Activated naive CD8-positive, alpha-beta T cell treated with anti-CD3 and anti-CD28 coated beads, Interleukin-2, amount 10 ng/mL, durations not matched to agents 7 days and 5 days (primary cell): ENCODE measurements around the gene KREMEN1. TPM values are rescaled to one million over a fixed set of nuclear protein-coding genes. Genes with fewer than 3 reads are reported as not detected.

Experiments
- ATAC-seq: fragments of 150-1000 bp; cut with Tn5 transposase; one replicate; pipeline ENCODE4 v1.10.0; 2021; ENCODE audit warnings: low read depth, moderate library complexity
- POLR2A ChIA-PET: fragments of 350-600 bp; sonication (Branson Sonifier 250); formaldehyde crosslinking; loops from one replicate; lab custom pipeline; 2021; ENCODE audit warnings: antibody characterized with exemption; lab: Charles Lee
- DNase-seq: peaks from one replicate; pipeline ENCODE4 v3.0.0; 2021
- H3K27ac Mint-ChIP-seq: one replicate; pipeline ENCODE4 v1.8.0; 2022; ENCODE audit warnings: mild to moderate bottlenecking, mixed read lengths
- H3K27me3 Mint-ChIP-seq: one replicate; pipeline ENCODE4 v1.8.0; 2022; ENCODE audit warnings: mild to moderate bottlenecking, moderate library complexity, mixed read lengths
- H3K36me3 Mint-ChIP-seq: one replicate; pipeline ENCODE4 v1.8.0; 2021; ENCODE audit warnings: mild to moderate bottlenecking, mixed read lengths
- H3K4me1 Mint-ChIP-seq: one replicate; pipeline ENCODE4 v1.8.0; 2021; ENCODE audit warnings: mixed read lengths
- H3K4me3 Mint-ChIP-seq: one replicate; pipeline ENCODE4 v1.8.0; 2022; ENCODE audit warnings: mild to moderate bottlenecking, moderate library complexity, mixed read lengths
- H3K9me3 Mint-ChIP-seq: one replicate; pipeline ENCODE4 v1.8.0; 2021; ENCODE audit warnings: mixed read lengths
- total RNA-seq, 2 experiments: library from RNA; stranded (reverse); gene quantifications; one replicate each; pipeline ENCODE4 v1.2.3, GENCODE V29; 2021

Gene KREMEN1
- total RNA-seq, 2 experiments from 2014 or later, result 0.19 to 0.26 TPM

DNA sequence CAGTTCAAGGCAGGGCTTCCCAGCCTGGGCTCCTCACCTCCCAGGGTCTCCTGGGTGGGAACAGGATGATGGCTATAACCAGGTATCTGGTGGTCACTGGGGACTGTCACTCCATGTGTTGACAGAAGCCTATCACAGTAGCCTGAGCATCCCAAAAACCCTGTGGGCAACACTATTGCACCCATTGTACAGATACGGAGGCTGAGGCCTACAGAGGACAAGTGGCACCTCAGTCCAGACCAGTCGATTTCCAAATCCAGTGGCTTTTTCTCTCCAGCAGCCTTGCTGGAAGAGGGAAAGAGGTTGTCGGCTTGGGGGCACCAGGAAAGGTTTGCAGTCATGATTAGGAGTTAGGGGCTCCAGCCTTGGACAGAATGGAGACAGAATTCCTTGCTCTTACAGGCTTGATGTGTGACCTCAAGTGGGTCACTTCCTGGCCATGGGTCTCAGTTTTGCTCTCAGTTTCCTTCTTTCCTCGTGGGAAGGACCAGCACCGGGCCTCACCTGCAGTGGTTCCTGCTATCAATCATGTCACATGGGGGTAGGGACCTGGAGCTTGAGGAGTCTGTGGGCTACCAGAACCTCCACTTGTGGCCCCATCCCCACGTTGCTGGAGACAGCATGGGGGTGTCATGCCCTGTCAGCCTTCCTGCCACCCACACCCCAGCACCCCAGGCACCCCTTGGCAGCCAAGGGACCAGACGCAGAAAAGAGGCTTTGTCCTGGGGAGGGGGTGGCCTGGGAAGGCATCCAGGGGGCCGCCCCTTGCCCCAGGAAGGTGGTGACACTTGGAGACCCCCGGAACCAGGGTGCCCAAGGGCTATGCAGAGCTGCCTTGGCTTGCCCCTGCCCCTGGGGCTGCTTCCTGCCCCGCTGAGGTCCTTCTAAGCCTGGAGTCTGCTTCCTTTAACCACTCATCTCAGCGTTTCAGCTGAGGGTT is 135.0 kb downstream of the KREMEN1 start:
- POLR2A ChIA-PET, result interaction anchor here (0.8 kb wide), 1 partner anchor 90 kb away, joined by 3 read pairs; no protein-coding TSS in a partner anchor
- no peak overlapping the region for H3K27ac Mint-ChIP-seq
- ATAC-seq, result no peak

DNA sequence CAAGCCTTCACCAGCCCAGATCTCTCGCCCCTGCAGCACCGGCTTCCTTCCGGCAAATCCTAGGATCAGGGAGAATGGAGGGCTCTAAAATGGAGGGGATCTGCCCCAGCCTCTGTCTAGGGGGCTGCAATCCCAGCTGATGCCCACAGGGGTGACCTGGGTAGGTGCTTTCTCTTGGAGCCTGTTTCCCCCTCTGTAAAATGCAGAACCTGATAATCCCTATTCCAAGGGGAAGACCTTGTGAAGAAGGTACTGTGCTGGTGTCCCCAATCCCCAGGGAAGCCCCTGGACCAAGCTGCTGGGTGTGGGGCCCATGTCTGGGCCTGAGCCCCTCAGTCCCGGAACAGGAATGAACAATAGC is 135.6 kb downstream of the KREMEN1 start:
- no peak for DNase-seq
- ATAC-seq, result no peak
- Mint-ChIP-seq H3K27ac (no peak overlapping the region), H3K4me3 (no peak overlapping the region), H3K4me1 (peaks cover 9% of the 10 kb centered on the region), H3K27me3 (peaks cover 42% of the 10 kb centered on the region), H3K9me3 (no peaks in the 10 kb centered on the region), H3K36me3 (no peaks in the 10 kb centered on the region)
- POLR2A ChIA-PET, result interaction anchor here (0.8 kb wide), 1 partner anchor 90 kb away, joined by 3 read pairs; no protein-coding TSS in a partner anchor

More for the DNA sequence above, 135.0 kb downstream of the KREMEN1 start:
- no peak for DNase-seq
- peaks cover 10% of the 10 kb centered on the region for H3K4me1 Mint-ChIP-seq
- no peak overlapping the region for H3K4me3 Mint-ChIP-seq
- H3K9me3 Mint-ChIP-seq, result no peaks in the 10 kb centered on the region
- H3K36me3 Mint-ChIP-seq, result no peaks in the 10 kb centered on the region
- H3K27me3 Mint-ChIP-seq, result peaks cover 37% of the 10 kb centered on the region

DNA sequence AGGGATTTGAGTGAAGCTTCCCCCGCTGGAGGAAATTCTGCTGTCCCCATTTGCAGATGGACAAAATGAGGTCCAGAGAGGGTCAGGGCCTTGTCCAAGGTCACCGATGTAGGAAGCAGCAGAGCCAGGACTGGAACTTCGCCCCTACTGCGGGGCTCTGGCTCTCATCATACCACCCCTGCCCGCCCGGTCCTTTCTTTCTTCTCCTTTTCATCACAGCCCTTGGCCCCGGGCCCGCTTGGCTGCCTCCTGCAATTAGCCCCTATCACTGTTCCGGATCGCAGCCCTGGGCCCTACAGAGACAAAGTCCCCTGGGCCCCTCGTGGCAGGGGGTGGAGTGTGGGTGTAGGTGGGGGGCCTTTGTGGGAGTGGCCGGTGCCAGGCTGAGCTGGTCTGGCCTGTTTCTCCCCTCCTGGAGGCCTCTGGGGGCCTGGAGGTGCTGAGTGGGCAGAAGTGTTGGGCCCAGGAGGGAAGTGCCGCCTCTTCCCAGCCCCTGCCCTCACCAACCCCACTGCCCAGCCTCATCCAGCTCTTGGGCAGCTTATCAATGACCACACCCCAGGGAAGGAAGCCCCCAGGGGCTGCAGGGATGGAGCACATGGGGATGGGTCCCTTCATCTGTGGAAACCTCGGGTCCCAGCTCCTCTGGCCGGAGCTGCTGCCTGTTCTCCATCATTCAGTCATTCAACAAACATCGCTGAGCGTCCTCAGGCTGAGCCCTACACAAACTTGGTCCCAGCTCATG is 136.2 kb downstream of the KREMEN1 start:
- POLR2A ChIA-PET, result no interaction called here
- ATAC-seq, result no peak

DNA sequence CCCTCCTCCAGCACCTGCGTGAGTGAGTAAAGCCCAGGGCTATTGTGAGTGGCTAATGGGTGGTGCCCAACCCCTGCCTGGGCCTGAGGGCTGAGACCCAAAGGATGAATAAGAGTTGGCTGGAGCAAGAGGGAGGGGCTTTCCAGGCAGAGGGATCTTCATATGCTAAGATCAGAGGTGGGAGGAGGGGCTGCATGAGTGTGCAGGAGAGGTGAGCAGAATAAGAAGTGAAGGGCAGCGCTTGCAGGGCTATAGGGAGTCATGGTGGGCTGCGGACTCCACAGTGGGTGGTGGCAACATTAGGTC is 136.7 kb downstream of the KREMEN1 start:
- no peaks in the 10 kb centered on the region for H3K36me3 Mint-ChIP-seq
- no peak overlapping the region for H3K27ac Mint-ChIP-seq
- peaks cover 34% of the 10 kb centered on the region for H3K27me3 Mint-ChIP-seq
- H3K9me3 Mint-ChIP-seq, result no peaks in the 10 kb centered on the region
- POLR2A ChIA-PET, result no interaction called here
- DNase-seq, result no peak
- H3K4me3 Mint-ChIP-seq, result no peak overlapping the region
- peaks cover 2% of the 10 kb centered on the region for H3K4me1 Mint-ChIP-seq
- no peak for ATAC-seq

More for the DNA sequence above, 136.2 kb downstream of the KREMEN1 start:
- Mint-ChIP-seq H3K36me3 (no peaks in the 10 kb centered on the region), H3K4me1 (peaks cover 5% of the 10 kb centered on the region), H3K9me3 (no peaks in the 10 kb centered on the region), H3K4me3 (no peak overlapping the region), H3K27ac (no peak overlapping the region), H3K27me3 (peaks cover 38% of the 10 kb centered on the region)
- no peak for DNase-seq

DNA sequence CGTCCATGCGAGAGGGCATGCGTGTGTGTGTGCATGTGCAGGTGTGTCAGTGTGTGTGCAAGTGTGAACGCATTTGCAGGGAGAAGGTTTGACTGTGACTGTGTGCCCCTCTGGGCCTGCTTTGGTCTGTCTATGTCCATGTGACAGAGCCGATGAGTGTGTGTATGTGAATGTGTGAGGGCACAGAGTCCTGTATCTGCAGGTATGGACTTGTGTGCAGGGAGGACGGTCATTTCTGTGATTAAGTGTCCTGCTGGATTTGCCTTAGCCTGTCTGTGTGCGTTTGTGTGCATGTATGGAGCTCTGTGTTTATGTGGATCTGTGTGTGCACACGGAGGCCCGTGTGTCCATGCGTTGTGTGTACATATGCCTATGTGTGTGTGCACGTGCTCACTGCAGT is 138.2 kb downstream of the KREMEN1 start:
- H3K4me3 Mint-ChIP-seq, result no peak overlapping the region
- H3K36me3 Mint-ChIP-seq, result no peaks in the 10 kb centered on the region
- DNase-seq (no peak), ATAC-seq (no peak)
- H3K9me3 Mint-ChIP-seq, result no peaks in the 10 kb centered on the region
- no peaks in the 10 kb centered on the region for H3K4me1 Mint-ChIP-seq
- H3K27ac Mint-ChIP-seq, result no peak overlapping the region
- peaks cover 26% of the 10 kb centered on the region for H3K27me3 Mint-ChIP-seq
- POLR2A ChIA-PET, result no interaction called here

DNA sequence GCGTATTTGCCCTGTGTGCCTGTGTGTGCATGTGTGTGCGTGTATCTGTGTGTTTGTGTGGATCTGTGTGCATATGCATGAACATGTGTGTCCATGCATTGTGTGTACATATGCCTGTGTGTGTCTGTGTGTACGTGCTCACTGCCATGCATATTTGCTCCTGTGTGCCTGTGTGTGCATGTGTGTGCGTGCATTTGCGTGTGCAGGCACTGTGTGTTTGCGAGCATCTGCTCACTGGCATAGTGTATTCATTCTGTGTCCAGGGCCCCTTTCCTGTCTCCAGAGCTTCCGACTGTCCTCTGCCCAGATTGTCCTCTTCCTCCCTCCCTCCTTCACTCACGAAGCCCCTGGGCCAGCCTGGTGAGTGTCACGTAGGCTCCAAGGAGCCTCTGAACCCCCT is 138.6 kb downstream of the KREMEN1 start:
- POLR2A ChIA-PET, result no interaction called here
- Mint-ChIP-seq H3K9me3 (no peaks in the 10 kb centered on the region), H3K4me1 (no peaks in the 10 kb centered on the region), H3K4me3 (no peak overlapping the region), H3K27me3 (peaks cover 22% of the 10 kb centered on the region), H3K36me3 (no peaks in the 10 kb centered on the region), H3K27ac (no peak overlapping the region)
- no peak for ATAC-seq
- DNase-seq, result no peak

DNA sequence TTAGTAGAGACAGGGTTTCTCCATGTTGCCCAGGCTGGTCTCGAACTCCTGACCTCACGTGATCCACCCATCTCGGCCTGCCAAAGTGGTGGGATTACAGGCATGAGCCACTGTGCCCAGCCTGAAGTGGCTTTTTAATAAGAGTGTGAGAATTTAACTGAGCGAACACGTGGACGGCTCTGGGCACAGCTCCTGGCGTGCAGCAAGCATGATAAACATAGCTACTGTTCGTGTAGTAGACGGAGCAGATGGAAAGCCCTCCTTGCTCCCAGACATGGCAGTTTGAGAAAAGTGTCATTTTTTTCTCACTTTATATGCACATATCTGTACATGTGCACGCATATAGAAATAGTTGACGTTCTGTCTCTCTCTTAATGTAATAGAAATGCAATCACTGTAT is 139.9 kb downstream of the KREMEN1 start:
- POLR2A ChIA-PET, result no interaction called here
- Mint-ChIP-seq H3K4me1 (no peaks in the 10 kb centered on the region), H3K4me3 (no peak overlapping the region), H3K36me3 (no peaks in the 10 kb centered on the region), H3K9me3 (no peaks in the 10 kb centered on the region), H3K27me3 (peaks cover 9% of the 10 kb centered on the region), H3K27ac (no peak overlapping the region)
- ATAC-seq, result no peak
- no peak for DNase-seq

DNA sequence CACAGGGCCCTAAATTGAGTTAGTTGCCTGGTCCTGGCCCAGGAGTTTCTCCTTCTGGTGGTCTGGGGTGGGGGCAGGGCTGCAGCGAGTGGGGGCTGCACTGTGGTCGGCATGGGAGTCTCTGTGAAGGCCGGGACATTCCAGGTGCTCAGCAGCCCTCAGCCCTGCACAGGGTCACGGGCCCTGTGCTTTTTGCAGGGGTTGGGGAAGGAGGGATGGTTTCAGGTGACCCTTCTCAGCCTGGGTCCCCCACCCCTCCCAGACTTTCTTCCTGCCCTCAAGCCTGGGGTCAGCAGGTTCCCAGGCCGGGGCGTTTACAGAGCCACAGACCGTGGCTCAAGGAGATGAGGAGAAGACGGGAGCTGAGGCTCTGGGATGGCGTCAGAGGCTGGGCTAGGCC is 140.7 kb downstream of the KREMEN1 start:
- no peak overlapping the region for H3K4me3 Mint-ChIP-seq
- no peaks in the 10 kb centered on the region for H3K9me3 Mint-ChIP-seq
- DNase-seq, result no peak
- no peak for ATAC-seq
- POLR2A ChIA-PET, result no interaction called here
- no peaks in the 10 kb centered on the region for H3K36me3 Mint-ChIP-seq
- H3K27me3 Mint-ChIP-seq, result peaks cover 7% of the 10 kb centered on the region
- H3K27ac Mint-ChIP-seq, result no peak overlapping the region
- H3K4me1 Mint-ChIP-seq, result no peaks in the 10 kb centered on the region

DNA sequence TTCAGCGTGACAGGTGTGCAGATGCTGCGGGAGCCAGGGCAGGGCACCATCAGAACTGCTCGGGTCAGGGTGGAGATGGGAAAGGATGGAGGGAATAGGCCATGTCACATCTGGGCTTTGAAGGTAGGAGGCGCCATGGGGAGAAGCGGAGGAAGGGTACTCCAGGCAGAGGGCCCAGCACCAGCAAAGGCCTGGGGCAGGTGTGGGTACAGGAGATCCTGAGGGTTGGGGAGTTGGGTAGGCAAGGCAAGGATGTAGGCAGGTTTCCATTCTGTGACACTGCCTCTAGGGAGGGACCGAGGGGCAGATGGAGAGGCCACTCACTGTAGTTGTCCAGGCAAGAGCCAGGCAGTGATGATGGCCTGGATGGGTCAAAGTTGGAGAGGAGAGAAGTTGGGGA is 141.4 kb downstream of the KREMEN1 start:
- no peak overlapping the region for H3K4me3 Mint-ChIP-seq
- no peak for DNase-seq
- no peaks in the 10 kb centered on the region for H3K9me3 Mint-ChIP-seq
- no peaks in the 10 kb centered on the region for H3K4me1 Mint-ChIP-seq
- H3K27ac Mint-ChIP-seq, result no peak overlapping the region
- POLR2A ChIA-PET, result no interaction called here
- ATAC-seq, result no peak
- H3K36me3 Mint-ChIP-seq, result no peaks in the 10 kb centered on the region
- H3K27me3 Mint-ChIP-seq, result peaks cover 5% of the 10 kb centered on the region

DNA sequence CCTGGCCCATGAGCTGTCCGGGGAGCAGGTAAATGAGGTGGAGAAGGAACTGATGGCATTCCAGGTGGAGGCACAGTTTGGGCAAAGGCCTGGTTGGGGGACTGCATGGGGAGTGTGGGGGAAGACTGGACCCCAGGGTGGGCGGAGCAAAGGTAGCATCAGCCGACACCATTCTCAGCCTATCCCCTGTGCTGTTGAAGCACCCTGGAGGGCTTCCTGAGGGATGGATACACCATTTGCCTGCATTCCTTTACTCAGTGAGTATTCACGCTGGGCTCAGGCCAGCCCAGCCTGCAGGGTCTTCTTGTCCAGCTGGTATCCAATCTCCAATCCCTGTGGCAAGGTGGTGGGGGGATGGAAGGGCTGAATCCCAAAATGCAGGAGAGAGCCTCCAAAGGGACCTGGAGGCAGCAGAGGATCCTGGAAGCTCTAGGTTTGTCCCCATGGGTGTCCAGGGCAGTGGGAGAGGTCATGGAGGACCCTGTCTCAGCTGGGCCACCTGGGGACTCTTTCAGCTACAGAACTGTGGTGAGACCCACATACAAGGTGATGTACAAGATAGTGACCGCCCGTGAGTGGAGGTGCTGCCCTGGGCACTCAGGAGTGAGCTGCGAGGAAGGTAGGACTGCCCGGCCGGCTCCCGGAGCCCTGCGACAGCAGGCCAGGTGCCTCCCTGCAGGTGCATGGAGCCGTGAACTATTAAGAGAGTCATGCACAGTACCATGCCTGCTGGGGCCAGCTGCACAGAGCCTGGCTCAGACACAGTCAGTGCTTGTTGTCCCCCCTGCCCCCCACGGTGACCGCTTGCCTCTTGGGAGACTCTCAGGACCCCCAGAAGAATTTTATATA is 142.4 kb downstream of the KREMEN1 start:
- DNase-seq (no peak), ATAC-seq (no peak)
- no peaks in the 10 kb centered on the region for H3K4me1 Mint-ChIP-seq
- peaks cover 5% of the 10 kb centered on the region for H3K27me3 Mint-ChIP-seq
- H3K9me3 Mint-ChIP-seq, result no peaks in the 10 kb centered on the region
- no peak overlapping the region for H3K4me3 Mint-ChIP-seq
- POLR2A ChIA-PET, result no interaction called here
- H3K27ac Mint-ChIP-seq, result no peak overlapping the region
- no peaks in the 10 kb centered on the region for H3K36me3 Mint-ChIP-seq

DNA sequence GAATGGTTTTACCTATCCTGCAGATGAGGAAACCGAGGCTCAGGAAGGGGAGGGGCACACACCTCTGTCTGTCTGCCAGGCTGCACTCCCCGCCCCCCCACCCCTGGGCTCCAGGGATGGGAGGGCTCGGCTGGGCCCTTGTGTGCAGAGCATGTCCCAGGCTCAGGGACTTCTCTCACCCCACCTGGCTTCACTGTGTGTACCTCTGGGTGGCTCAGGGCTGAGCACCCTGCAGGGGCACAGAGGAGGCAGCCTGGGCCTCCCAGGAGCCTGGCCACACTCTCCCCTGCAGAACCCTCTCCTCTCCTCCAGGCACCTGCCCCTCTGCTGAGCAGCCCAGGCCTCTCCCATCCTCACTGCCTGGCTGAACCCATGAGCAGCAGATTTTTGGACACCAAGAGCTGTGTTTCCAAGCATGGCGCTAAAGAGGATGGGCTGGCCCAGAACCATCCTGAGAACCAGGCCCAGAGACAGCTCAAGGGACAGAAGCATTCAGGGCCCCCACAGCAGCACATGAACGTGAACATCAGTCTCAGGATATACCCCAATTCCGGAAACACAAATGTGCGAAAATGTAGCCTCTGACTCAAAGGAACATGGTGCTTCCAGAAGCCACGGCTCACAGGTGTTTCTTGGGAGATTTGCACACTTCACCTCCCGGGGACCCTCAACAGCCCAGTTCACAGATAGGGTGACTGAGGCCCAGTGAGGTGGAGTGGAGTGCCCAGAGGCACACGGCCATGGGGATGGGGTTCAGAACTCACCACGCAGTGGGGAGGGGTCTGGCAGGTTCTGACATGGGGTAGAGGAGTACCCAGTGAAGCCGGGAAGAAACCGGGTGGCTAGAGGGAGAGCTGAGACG is 143.4 kb downstream of the KREMEN1 start:
- H3K4me1 Mint-ChIP-seq, result no peaks in the 10 kb centered on the region
- DNase-seq (no peak), ATAC-seq (no peak)
- no peaks in the 10 kb centered on the region for H3K9me3 Mint-ChIP-seq
- no peaks in the 10 kb centered on the region for H3K36me3 Mint-ChIP-seq
- H3K4me3 Mint-ChIP-seq, result no peak overlapping the region
- POLR2A ChIA-PET, result no interaction called here
- H3K27ac Mint-ChIP-seq, result no peak overlapping the region
- H3K27me3 Mint-ChIP-seq, result peaks cover 5% of the 10 kb centered on the region

DNA sequence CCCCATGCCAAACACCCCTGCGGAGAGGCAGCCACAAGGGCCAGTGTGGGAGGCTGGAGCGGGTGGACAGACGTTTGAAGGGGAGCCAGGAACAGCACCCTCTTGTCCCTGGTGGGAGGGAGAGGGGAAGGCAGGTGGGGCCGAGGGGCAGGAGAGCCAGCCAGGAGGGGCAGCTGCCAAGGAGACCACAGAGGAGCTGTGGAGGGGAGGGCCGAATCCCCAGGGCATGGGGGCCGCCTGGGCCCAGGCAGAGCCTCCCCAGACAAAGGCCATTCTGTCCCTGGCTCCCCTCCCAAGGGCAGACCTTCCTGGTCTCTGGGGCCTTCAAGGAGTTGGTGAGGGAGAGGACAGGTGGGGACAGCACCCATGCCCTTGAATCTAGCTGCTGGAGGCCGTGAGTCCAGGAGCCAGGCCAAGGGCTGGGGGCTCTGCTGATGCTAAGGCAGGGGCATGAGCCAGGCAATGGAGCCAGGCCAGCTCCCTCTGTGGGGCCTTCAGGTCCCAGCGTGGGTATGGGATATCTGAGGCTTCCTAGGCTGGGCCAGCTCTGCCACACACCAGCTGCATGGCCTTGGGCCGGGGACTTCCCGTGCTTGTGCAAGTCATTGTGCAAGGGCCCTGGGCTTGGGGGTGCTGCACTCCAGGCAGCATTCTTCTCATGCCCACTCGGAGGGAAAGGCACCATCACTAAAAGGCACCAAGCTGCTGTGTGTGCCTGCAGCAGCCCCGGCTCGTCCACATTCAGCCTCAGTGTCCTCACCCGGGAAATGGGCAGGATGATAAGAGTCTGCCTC is 144.2 kb downstream of the KREMEN1 start:
- no peak overlapping the region for H3K27ac Mint-ChIP-seq
- POLR2A ChIA-PET, result no interaction called here
- no peak for ATAC-seq
- H3K9me3 Mint-ChIP-seq, result no peaks in the 10 kb centered on the region
- H3K36me3 Mint-ChIP-seq, result no peaks in the 10 kb centered on the region
- H3K4me3 Mint-ChIP-seq, result no peak overlapping the region
- no peaks in the 10 kb centered on the region for H3K4me1 Mint-ChIP-seq
- H3K27me3 Mint-ChIP-seq, result peaks cover 5% of the 10 kb centered on the region
- DNase-seq, result no peak
